NCI-H128 (cell line): ENCODE results near the gene ATP2B1.
"Not testable (repeated sequence)": the region's sequence is repeated elsewhere in the genome, so short reads cannot be mapped to it uniquely, and the experiment has no call there.

Source experiments
- DNase-seq: peaks from one replicate; lab custom pipeline; 2025; ENCODE audit not compliant: unreplicated experiment; lab: John Stamatoyannopoulos, UW

ATP2B1 gene

DNA sequence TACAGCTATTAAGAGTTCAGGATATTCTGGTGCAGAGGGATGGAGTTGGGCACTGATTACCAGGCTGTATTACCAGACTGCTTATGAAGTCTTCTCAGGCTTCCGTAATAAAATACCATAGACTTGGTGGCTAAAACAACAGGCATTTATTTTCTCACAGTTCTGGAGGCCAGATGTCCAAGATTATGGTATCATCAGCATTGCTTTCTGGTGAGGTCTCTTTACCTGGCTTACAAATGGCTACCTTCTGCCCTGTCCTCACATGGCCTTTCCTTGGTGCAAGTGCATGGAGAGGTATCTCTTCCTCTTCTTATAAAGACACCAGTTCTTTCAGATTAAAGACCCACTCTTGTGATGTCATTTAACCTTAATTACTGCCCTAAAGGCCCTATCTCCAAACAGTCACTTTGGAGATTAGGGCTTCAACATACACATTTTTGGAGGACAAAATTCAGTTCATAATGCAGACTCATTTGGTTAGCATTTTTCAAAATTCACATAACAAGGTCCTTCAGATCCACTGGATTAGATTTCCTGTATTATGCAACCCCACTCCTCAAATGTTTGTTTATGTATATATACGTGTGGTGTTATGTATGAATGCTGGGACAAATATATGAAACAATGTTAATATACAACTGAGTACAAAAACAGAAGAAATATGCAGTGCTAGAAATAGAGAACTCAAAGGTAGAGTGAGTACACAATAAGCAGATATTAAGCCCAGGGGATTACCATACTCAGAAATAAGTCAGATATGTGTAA, 9.3 kb upstream of the ATP2B1 start:
- DNase-seq = no peak

DNA sequence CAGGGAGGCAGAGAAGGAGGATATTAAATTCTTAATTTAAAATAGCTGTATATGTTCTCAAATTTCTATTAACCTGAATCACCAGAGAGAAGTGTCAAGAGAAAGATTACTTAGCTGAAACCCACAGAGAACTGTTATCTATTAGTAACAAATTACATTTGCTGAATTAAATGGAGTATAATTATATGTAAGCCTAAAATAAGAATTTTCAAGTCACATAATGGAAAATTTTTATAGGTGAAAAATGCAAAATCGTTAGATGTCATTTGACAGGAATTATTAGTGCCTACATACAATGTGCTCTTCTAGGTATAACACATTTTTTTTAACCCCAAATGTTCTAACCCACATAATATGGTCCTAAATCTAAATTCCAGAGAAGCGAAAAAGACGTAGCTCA, 4.1 kb upstream of the ATP2B1 start:
- DNase-seq = no peak

DNA sequence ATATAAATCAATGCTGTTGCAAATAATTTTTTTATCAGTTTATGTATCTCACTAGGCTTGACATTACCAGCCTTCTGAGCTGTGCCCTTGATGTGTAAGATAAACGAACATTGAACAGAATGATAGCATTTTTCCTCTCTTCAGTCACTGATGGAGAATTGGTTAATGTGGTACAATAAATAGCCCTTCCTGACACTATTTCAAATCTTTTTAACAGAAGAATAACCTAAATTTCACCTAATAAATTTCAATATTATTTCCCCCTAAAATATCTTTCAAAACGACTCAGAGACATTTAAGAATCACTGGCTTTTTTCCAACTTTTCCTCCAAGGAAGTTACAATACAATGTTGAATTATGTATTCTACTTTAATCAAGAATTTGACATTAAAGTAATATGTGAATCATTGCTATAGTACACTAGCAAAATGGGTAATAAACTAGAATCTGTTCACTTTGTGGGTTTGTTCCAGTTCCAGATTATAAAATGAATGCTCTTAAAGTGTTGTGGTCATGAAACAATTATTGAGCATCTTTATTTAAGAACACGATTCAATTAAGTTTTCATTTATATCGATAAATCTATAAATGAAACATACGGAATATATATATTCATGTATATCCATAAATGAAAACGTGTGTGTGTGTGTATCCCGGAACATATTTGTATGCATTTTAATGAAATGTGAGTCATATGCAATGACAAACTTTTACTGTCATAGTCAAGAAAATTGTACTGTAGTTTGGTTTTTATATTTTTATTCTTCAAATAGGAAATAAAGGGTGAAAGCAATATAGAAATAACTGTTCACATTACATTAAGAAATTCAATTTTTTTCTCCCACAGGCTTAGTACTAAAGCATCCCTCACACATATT, 2.5 kb upstream of the ATP2B1 start:
- DNase-seq = no peak

DNA sequence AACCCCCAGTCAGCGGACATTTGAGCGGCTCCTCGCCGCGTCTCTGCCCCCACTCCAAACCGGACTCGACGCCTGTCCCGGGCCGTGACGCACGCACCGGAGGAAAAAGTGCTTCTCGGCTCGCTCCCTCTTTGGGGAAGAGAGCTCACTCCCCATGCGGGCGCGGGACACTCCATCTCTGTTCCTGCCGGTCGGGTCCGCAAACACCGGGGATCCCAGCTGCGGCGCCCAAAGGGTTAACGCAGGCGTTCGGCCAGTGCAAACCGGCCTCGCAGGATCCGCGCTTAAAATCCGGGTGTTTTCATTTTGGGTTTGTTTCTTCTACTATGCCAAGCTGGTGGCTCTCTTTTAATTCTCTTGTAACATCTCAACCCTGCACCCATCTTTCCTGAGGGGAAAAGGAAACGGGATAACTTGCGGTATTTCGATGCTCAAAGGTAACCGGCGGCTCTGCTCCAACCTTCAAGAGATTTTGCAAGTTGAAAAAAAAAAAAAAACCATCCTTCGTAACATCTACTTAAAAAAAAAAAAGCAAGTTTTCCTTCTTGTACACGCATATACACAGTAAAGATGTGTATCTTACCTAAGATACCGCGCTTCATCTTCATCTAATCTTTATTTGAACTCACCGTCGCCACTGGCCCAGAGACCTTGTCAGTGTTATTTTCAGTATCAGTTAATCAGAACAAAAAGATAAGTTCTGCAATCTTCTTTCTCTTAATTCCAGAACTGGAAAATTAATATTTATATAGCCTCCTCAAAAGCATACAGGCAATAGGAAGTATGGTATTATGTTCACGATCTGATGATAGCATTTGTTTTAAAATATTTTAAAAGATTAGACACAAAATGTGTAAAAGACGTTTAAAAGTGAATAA, 1.6 kb upstream of the ATP2B1 start:
- no peak for DNase-seq

DNA sequence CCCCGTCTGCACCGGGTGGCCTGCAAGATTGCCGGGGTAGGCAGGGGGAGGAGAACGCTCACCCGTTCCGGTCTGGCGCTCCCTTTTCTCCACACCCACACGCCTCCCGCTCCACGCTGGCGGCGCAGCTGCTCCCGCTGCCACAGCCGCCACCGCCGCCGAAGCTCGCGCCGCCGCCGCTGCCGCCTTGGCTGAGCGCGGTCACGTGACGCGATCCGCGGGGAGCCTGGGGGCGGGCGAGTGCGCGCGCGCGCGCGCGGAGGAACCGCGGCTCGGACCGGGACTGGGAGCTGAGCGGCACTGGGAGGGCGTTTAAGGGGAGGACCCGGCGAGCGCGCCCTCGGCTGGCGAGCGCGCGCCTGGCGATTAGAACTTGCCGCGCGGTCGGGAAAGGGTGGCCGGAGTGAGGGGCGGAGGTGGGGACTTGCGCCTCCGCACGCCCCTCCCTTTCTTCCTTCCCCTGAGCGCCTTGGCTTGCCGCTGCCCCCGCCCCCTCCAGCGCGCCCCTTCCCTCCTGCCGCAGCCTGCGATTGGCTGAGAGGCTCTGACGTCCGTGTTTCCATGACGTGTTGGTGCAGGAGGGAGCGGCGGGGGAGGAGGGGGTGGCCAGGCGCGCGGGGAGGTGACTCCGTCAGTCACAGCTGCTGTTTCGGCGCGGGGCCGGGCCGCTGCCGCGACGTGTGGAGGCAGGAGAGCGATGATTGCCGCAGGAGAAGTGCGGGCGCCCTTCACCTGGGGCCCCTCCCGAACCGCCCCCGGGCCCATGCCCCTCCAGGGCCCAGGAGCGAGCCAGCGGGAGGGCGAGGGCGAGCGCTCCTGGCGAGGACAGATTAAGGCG, 738 bp upstream of the ATP2B1 start:
- DNase-seq = peak; percentile 99

DNA sequence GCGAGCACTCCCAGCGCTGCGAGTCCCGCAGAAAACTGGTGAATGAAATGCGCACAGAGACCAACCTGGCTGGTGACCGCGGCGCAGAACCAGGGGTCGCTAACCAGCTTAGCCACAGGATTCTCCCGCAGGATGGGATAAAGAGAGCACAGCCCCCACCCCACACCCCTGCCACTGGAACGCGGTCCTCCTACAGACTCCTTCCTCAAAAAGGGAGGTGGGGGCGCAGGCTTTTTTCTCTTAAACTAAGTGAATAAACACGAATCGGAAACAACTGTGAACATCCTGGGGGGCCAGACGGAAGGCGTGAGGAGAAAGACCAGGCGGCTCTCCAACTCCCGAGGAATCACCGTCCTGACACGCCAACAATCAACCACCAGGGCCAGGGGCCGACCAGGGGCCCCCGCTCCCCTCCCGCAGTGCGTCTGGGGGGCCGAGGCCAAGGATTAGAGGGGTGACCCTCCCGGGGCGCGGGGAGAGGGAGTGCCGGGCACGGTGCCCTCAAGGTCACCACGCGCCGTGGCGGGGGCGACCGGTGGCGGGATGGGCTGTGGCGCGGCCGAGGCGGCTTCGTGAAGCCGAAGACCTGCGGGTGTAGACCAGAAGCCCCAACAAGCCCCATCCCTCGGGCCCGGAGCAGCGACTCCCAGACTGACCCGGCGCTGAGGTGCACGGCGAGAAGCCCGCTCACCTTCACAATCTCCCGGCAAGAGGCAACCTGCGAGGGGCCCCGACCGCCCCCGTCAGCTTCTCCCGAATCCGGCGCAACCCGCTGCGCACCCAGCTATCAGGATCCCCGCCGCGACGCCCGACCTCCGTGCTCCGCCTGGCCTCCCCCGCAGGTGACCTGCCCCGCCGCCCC, 704 bp downstream of the ATP2B1 start:
- no peak for DNase-seq

DNA sequence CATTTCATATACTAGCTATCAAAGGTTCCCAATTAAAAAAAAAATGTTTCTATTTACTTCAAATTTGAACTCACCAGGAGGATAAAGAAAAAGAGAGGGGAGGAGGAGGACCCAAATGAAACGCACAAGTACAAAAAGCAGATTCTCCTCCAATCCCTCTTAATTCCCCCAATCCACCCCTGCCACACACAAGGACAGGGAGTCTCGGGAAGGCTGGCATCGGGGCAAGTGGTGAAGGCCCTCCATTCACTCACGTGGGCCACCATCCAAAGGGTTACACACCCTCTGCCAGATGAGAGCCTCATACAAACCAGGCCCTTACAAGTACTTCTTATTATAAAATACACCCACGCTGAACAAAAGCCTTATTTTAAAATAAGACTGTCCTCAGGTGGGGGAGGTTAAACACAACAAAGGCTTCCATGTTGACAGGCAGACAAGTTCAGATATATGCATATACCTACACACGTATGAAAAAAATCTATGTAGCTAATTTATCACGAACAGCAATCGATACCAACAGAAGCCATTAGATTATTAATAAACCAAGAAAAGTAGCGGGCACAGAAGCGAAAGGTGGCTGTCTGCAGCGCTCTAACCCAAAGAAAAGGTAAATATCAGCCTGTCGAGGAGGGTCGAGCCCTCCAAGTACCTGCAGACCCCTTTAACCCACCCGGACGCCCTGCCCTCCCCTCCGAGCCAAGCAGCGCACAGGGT, 1.5 kb downstream of the ATP2B1 start:
- peak; percentile 56 for DNase-seq

DNA sequence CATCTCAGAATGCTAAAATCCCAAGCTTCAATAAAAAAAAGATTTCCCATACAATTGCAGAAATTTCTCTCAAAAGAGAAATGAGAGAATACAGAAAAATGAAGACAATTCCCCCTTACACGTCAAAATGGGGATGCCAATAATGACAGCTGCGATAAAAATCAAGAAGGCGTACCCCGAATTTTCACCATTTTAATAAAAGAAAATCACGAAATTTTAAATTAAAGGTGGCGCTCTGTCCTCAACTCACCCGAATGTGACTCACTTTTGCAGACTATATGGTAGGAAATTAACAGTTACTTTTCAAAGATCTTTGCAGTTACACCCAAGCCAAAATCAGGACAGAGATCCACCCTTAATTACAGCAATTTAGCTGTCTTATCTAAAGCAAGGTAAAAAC, 2.1 kb downstream of the ATP2B1 start:
- no peak for DNase-seq

DNA sequence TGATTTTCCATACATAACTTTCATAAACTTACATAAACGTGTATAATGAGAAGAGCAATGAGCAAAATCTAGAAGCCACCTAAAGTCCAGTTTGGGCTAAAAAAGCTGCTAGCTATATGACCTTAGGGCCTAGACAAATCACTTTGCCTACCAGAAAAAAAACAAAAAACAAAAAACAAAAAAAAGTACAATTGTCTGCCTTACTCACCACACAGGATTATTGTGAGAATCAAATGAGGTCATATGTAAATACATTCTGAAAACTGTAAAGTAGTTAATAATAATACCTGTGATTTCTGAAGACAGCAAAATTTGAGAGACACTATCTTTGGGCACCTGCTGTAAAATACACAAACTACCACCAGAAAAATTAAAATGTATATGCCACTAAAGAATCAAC, 4.2 kb downstream of the ATP2B1 start:
- DNase-seq = no peak

DNA sequence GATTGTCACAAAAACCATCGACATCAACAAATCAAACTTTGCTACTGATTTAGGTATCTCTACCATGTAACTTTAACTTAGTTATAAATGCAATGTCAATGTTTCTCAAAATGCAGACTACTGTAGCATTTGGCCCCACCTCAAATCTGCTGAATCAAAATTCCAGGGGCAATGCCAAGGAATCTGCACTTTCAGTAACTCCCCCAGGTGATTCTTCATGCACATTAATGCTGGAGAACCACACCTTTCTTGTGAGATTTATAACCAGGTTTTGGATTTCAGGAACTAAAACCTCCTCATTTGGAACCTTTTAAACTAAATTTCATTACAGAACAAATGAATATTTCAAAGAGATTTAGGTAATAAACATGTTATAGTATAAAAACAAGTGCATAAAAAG, 4.9 kb downstream of the ATP2B1 start:
- no peak for DNase-seq

DNA sequence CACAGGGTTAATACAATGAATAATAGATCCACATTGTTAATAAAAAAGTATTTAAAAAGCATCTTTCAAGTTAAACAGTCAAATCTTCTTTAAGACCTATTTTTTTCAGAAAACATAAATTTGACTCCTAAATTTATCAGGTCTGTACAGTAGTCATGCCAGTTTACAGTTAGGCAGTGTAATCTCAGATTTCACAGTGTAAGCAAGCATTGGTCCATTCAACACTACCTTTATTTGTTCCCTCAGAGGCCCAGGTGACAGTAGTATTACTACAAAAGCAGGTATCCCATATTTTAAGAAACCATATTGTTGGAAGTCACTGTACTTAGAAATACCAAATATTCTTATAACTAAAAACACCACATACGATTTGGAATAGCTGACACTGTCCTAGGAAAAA, 6.1 kb downstream of the ATP2B1 start:
- DNase-seq = no peak

DNA sequence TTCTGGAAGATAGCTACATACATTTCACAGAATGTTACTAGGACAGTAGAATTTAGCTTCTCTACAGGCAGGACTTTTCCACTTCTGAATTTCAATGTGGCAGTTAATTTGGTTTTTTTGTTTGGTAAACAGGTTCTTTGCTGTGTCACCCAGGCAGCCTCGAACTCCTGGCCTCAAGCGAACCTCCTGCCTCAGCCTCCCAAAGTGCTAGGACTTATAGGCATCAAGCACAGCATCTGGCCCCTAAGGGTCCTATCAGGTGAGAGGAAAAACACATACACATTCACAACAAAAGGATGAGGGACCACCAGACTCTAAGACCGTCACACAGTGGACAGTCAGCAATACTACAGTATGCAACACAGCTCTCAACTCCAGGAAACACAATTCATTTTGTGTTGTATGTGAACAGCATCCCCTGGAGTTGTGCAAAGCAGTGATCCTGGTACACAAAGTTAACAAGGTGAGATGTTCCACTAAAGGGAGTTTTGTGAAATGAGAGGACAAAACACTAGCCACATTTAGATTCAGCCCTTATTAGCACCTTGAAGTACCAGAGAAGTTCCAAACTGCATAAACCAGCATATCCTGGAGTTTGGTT, 6.9 kb downstream of the ATP2B1 start:
- no peak for DNase-seq

DNA sequence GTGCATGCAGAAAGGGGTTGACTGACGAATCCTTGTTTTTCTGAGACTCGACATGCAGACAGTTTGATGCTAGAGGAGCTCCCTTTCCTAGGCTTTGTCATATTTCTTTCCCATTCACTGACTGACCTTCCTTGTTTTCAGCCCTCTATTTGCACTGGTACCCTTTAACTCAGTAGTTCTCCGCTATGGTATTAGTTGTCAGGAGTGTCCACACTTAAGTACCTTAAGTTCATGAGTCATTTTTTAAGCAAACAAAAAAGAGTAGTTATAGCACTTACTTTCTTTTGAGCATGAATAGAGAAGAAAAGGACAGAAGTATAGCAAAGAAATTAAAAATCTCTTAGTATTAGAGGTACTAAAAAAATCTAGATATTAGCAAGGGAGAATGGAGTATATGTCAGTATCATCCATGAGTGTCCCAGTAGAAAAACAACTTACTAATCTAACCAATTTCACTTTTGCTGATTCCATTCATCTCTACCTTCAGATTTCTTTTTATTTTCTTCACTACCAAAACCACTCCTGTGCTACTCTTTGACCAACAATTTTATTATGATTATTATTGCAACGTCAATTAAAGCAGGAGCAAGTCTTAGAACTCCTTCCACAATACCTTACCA, 8.3 kb downstream of the ATP2B1 start:
- no peak for DNase-seq

DNA sequence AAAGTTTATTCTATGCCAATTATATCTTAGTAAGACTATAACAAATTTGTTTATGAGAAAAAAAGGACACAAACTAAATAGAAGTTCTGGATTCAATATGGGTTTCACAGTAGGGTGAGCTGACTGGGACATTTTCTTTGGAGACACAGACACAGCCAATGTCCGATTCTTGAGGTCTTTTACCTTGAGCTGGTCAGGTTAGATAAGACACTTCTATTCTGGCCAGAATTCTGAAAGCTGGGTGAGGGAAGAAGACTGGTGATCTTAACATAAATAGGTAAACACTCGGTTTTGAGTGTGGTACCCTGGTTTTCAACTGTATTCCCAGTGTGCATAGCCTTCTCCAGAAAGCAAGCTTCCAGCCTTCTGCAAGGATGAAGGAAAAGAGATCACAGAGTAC, 10.0 kb downstream of the ATP2B1 start:
- no peak for DNase-seq

DNA sequence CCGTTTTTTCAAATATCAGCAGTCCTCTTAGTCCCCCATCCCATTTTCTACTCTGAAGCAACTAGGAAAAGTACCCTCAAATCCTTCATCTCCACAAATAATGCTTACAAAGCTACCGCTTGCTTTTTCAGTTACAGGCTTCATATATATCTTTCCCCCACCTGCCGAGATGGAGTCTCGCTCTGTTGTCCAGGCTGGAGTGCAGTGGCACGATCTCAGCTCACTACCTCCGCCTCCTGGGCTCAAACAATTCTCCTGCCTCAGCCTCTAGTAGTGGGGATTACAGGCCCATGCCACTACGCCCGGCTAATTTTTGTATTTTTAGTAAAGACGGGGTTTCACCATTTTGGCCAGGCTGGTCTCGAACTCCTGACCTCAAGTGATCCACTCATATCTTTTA, 10.9 kb downstream of the ATP2B1 start:
- DNase-seq = not testable (repeated sequence)

DNA sequence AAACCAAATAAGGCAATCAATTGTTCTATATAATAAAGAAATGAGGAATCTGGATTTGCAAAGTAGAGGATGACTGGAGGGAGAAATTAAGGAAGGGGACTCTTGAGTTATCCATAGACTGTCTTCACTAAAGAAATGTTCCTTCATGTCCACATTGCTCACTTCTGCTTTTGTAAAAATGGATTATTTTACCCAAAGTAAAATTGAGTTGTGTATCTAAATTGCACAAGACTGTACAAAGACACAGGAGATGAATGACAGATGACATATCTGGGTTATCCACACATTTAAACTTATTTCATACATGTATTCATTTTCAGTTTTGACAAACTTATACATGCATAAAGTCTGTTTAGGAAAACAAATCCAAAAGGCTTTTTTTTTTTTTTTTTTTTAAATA, 11.3 kb downstream of the ATP2B1 start:
- DNase-seq = no peak

DNA sequence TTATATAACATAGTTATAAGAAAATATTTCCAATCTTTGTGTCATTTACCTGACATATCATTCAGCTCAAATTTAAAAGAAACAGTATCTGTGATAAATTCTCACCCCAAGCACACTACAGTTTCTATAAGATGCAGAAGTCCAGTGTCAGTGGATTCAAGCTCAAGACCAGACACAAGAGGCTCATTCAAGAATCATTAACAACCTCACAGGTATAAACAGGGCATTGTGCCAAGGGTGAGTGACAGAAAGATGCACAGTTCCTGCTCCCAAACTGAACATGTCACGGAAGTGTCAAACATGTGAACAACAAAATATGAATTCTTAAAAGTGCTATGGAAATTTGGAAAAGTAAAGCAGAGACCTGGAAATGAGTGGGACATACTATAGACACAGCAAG, 12.8 kb downstream of the ATP2B1 start:
- DNase-seq = no peak

DNA sequence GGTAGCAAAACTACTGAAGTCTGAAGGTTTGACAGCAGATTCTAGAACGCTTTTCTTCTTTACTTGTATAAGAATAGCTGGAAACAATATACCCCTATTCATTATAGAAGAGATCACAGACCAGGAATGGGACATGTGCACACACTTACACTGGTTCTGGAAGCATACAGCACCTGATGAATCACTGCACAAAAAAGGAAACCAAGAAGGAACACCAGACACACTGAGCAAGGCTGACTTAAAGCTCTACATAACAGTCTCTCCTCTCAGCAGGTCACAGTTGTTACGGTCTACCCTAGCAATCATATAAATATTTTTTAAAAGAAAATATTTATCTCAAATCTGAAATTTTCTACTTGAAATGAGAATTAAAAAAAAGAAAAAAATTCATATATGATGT, 13.5 kb downstream of the ATP2B1 start:
- no peak for DNase-seq
